HG02852 (cell line): ENCODE results near the gene RUNDC3A.
A peak's percentile ranks its signal among the peaks of the same experiment; 100 is the strongest.
"Not testable (repeated sequence)": the region's sequence is repeated elsewhere in the genome, so short reads cannot be mapped to it uniquely, and the experiment has no call there.

Experiments
- ATAC-seq: cut with Tn5 transposase; IDR thresholded peaks from one replicate; pipeline ENCODE4 v1.9.1; 2021; ENCODE audit warnings: mild to moderate bottlenecking, moderate library complexity; ENCODE audit not compliant: unreplicated experiment

Gene RUNDC3A

DNA sequence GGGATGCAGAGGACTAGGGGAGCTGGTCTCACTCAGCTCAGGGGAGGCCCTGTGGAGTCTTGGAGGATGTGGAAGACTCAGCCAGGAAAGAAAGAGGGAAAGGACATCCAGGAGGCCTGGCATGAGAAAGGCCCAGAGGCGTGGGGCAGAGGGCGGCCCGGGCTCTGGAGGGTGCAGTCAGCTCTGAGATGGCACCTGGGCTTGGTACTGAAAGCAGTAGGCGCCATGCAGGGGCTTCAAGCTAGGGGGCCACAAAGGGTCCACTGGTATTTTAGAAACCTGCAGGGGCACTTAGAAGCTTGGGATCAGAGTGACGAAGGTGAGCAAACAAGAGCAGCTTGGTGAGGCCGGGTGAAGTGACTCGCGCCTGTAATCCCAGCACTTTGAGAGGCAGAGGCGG is 49.7 kb downstream of the RUNDC3A start:
- no peak for ATAC-seq

DNA sequence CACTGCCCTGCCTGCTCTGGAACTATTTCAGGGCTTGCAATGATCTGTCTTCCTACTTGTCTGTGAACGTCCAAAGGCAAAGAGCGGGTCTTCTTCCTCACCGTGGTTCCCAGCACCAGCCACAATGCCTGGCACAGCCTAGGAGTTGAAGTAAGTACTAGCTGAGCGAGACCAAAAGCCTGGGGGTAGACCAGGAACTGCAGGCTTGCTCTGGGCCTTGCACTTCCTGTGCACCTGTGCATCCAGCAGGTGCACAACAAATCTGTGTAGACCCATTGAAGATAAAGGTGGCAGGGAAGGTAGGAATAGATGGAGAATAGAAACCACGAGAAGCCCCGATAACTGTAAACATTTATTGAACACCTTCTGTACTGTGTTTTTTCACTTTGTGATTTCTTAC is 50.6 kb downstream of the RUNDC3A start:
- ATAC-seq = no peak

- ATAC-seq = no peak
Observed at GRCh38 chr17:44359458-44360143, 51.2 kb downstream of the RUNDC3A start.

GRCh38 chr17:44360144-44360533 is 51.7 kb downstream of the RUNDC3A start:
- no peak for ATAC-seq

GRCh38 chr17:44360826-44361225 is 52.4 kb downstream of the RUNDC3A start:
- ATAC-seq = no peak

DNA sequence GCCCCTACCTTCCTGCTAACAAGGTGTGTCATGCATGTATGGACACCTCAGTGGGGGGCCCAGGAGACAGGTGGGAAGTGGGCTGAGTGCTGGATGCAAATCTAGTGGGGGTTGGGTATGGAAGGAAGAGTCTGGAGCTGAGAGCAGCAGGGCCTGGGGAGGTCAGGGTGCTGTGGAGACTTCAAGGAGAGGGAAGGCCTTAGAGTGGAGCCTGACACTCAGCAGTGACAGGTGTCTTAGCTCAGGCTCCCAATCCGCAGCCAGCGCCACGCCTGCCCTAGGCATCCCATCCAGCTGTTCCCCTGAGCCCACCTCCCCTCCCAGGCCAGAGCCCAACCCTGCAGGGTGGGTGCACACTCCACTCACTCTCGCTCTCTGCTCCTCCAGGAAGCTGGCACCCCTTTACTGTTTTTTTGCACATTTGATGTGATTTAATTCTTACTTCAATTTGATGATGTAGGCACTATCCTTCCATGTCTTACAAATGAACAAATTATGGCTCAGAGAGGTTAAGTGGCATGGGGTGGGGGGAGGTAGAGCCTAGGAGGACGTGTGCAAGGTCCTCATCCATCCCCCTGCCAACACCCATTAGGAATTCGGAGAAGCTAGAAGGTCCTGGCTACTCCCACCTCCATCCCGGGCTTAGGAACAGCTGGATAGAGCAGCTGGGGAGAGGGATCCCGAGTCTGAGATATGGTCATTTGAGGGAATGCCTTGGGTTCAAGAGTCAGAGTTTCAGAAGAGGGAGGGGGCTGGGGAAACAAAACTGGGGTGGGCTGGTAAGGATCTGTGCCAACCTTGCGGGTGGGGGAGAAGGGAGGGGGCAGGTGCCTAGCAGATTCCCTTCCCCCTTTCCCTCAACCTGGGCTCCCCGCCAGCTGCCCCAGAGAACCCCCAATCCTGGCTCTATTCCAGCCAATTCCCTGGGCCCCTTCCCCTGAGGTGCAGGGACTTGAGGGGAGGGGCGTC is 53.2 kb downstream of the RUNDC3A start:
- ATAC-seq = no peak

GRCh38 chr17:44362459-44362948 is 54.1 kb downstream of the RUNDC3A start:
- no peak for ATAC-seq

- no peak for ATAC-seq
Observed at GRCh38 chr17:44362949-44363612, 54.7 kb downstream of the RUNDC3A start.

DNA sequence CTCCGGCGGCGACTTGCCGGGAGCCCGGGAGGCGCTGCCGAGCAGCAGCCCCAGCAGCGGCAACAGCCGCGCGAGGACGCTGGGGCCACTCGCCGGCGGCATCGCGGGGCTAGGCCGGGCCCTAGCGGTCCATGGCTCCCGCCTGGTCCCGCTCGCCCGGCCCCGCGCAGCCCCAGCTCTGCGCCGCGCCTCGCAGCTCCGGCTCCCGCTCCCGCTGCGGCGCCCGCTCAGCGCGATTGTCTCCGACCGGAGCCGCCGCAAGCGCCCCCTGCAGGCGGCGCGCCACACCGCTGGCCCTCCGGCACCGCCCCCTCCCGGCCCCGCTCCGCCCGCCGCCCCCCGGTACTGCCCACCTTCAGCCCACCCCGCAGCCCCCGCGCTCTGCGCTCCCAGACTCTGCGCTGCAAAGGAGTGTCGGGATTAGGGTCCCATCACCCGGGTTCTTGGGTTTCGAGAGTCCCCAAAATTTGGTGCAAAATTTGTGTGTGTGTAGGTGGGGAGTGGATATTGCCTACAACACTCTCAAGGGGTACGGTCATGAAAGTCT is 55.3 kb downstream of the RUNDC3A start, which contains the start of gene FAM171A2:
TSS of gene FAM171A2 (minus strand) at position 241 of the 547 bp plus-strand sequence. CDS start at position 102, 139 bp downstream.
- ATAC-seq = peak; percentile 65

- ATAC-seq = not testable (repeated sequence)
Observed at GRCh38 chr17:44365051-44365450, 56.6 kb downstream of the RUNDC3A start.

GRCh38 chr17:44367231-44367979 is 59.0 kb downstream of the RUNDC3A start:
- ATAC-seq = no peak
